ENCODE data around the gene MAPT.

MAPT gene

DNA sequence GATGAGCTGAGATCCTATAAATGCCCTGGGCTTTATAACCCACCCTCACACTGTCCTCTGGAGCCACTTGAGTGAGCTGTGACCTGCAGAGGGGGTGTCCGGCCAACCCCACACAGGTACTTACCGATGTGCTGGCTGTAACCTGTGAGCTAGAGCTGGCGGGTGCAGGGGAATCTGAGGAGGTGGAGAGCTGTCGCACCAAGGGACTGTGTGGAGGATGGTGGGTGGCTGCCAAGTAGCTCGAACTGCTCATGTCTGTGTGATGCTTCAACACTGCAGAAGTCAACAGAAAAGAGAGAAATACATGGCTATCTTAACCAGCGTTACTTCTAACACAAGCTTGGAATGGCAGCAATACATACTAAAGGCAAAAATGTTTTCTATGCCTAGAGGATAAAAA lies 144.1 kb downstream of the MAPT start:
- H3K9me2 ChIP-seq (replicated peaks; ENCODE audit: control insufficient read depth, low read length): no peaks in the 10 kb centered on the region
- H3K27ac ChIP-seq (ENCODE audit: low read depth, low read length): no peak overlapping the region
- no peak for TF ChIP-seq EZH2phosphoT487 (IDR thresholded peaks at IDR 0.05; ENCODE audit: borderline replicate concordance, low read length)
- TF ChIP-seq, protein P1, sequence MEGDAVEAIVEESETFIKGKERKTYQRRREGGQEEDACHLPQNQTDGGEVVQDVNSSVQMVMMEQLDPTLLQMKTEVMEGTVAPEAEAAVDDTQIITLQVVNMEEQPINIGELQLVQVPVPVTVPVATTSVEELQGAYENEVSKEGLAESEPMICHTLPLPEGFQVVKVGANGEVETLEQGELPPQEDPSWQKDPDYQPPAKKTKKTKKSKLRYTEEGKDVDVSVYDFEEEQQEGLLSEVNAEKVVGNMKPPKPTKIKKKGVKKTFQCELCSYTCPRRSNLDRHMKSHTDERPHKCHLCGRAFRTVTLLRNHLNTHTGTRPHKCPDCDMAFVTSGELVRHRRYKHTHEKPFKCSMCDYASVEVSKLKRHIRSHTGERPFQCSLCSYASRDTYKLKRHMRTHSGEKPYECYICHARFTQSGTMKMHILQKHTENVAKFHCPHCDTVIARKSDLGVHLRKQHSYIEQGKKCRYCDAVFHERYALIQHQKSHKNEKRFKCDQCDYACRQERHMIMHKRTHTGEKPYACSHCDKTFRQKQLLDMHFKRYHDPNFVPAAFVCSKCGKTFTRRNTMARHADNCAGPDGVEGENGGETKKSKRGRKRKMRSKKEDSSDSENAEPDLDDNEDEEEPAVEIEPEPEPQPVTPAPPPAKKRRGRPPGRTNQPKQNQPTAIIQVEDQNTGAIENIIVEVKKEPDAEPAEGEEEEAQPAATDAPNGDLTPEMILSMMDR (IDR thresholded peaks at IDR 0.05; ENCODE audit: low read depth, low read length, poor library complexity, severe bottlenecking): no peak

DNA sequence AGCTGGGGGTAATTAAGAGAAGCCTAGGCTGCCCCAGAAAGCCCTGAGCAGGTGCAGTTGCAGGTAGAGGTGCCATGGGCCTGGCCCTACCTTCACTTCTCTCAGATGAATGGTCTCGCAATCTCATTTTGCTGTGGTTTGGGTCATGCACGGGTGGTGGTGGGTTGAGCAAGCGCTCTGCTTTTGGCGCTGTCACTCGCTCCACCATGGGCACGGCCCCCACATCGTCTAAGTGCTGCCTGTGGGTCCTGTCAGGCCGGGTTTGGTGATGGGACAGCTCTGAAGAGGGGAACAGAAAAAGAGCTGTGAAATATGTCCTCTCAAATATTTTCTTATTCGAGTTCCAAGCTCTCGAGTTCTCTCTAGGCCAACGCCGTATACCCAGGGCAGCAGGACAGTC lies 144.6 kb downstream of the MAPT start:
- H4K20me1 ChIP-seq (ENCODE audit: control insufficient read depth, insufficient read depth, low read depth, low read length): no peaks in the 10 kb centered on the region
- peaks cover 98% of the 10 kb centered on the region for H3K36me3 ChIP-seq (ENCODE audit: control insufficient read depth, low read length)

More for the DNA sequence above, 144.1 kb downstream of the MAPT start:
- peaks cover 98% of the 10 kb centered on the region for H3K36me3 ChIP-seq (ENCODE audit: control insufficient read depth, low read length)
- H3K4me1 ChIP-seq (ENCODE audit: control insufficient read depth, low read length): no peaks in the 10 kb centered on the region
- no peak overlapping the region for H3K4me2 ChIP-seq (ENCODE audit: low read length)
- H3F3A ChIP-seq (ENCODE audit: control insufficient read depth, insufficient read depth): no peaks in the 10 kb centered on the region
- H4K20me1 ChIP-seq (ENCODE audit: control insufficient read depth, insufficient read depth, low read depth, low read length): no peaks in the 10 kb centered on the region
- H3K27me3 ChIP-seq (ENCODE audit: control insufficient read depth, low read length): no peaks in the 10 kb centered on the region
- H3K4me3 ChIP-seq (ENCODE audit: low read length): no peak overlapping the region
- peaks cover 3% of the 10 kb centered on the region; the same call in 1 of the 2 replicates for H3K79me2 ChIP-seq (ENCODE audit: control insufficient read depth, low read length)
- no peaks in the 10 kb centered on the region for H3K9me3 ChIP-seq (ENCODE audit: control insufficient read depth, insufficient read depth, low read length)

DNA sequence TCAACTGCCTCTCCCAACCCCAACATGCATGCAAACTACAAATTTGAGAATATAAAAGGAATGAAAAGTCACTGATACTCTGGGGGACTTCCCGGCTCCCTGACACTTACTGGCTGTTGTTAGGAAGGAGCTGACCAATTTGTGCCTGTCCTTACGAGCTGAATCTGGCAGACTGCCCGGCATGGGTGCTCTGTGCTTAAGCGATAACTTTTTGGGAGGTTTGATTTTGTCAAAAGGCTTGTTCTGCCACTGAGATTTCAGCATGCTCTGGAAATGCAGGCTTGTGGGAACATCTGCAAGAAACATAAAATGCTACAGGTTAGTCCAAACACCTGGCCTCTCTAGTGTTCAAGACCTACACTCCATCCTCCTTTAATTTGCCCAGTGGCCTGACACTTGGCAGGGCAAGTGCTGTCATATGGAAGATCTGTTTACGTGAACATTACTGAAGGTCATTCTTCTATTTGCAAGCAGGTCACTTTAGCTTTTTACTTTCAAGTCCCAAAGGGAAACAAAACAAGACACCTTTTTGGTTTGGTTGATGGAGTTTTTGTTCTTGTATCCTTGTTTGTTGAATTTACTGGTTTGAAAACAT lies 145.3 kb downstream of the MAPT start:
- Histone ChIP-seq H3K4me1 (ENCODE audit: control insufficient read depth, low read length) (no peaks in the 10 kb centered on the region), H3K9me2 (replicated peaks; ENCODE audit: control insufficient read depth, low read length) (no peaks in the 10 kb centered on the region), H3K27me3 (ENCODE audit: control insufficient read depth, low read length) (no peaks in the 10 kb centered on the region), H3K4me3 (ENCODE audit: low read length) (no peak overlapping the region), H4K20me1 (ENCODE audit: control insufficient read depth, insufficient read depth, low read depth, low read length) (no peaks in the 10 kb centered on the region), H3K27ac (ENCODE audit: low read depth, low read length) (no peak overlapping the region), H3K36me3 (ENCODE audit: control insufficient read depth, low read length) (peaks cover 98% of the 10 kb centered on the region), H3K9me3 (ENCODE audit: control insufficient read depth, insufficient read depth, low read length) (no peaks in the 10 kb centered on the region), H3K79me2 (ENCODE audit: control insufficient read depth, low read length) (peaks cover 6% of the 10 kb centered on the region; the same call in 1 of the 2 replicates), H3F3A (ENCODE audit: control insufficient read depth, insufficient read depth) (no peaks in the 10 kb centered on the region), H3K4me2 (ENCODE audit: low read length) (no peak overlapping the region)
- no peak for TF ChIP-seq EZH2phosphoT487 (IDR thresholded peaks at IDR 0.05; ENCODE audit: borderline replicate concordance, low read length)
- TF ChIP-seq, protein P1 (IDR thresholded peaks at IDR 0.05; ENCODE audit: low read depth, low read length, poor library complexity, severe bottlenecking): no peak

More for the DNA sequence above, 144.6 kb downstream of the MAPT start:
- no peak overlapping the region for H3K4me2 ChIP-seq (ENCODE audit: low read length)
- H3K27me3 ChIP-seq (ENCODE audit: control insufficient read depth, low read length): no peaks in the 10 kb centered on the region
- no peaks in the 10 kb centered on the region for H3K9me3 ChIP-seq (ENCODE audit: control insufficient read depth, insufficient read depth, low read length)
- H3F3A ChIP-seq (ENCODE audit: control insufficient read depth, insufficient read depth): no peaks in the 10 kb centered on the region
- peaks cover 6% of the 10 kb centered on the region; the same call in 1 of the 2 replicates for H3K79me2 ChIP-seq (ENCODE audit: control insufficient read depth, low read length)
- no peak overlapping the region for H3K4me3 ChIP-seq (ENCODE audit: low read length)
- no peak overlapping the region for H3K27ac ChIP-seq (ENCODE audit: low read depth, low read length)
- no peaks in the 10 kb centered on the region for H3K4me1 ChIP-seq (ENCODE audit: control insufficient read depth, low read length)
- no peak for TF ChIP-seq EZH2phosphoT487 (IDR thresholded peaks at IDR 0.05; ENCODE audit: borderline replicate concordance, low read length)
- TF ChIP-seq, protein P1 (IDR thresholded peaks at IDR 0.05; ENCODE audit: low read depth, low read length, poor library complexity, severe bottlenecking): no peak
- H3K9me2 ChIP-seq (replicated peaks; ENCODE audit: control insufficient read depth, low read length): no peaks in the 10 kb centered on the region
